ENCODE results near the gene ADAM12.

Gene ADAM12

GRCh38 chr10:126369125-126369710 lies 19.1 kb downstream of the ADAM12 start:
- TF ChIP-seq FOXM1 (IDR thresholded peaks at IDR 0.05; ENCODE audit: borderline replicate concordance, low read depth) (no peak), TCF12 (IDR thresholded peaks at IDR 0.05; ENCODE audit: low read depth) (no peak), RAD21 (IDR thresholded peaks at IDR 0.05; ENCODE audit: low read depth) (no peak), EP300 (IDR thresholded peaks at IDR 0.05; ENCODE audit: borderline replicate concordance) (no peak), CREB1 (IDR thresholded peaks at IDR 0.05; ENCODE audit: low read depth) (no peak), ZBTB7A (IDR thresholded peaks at IDR 0.05; ENCODE audit: low read depth) (no peak)

- no peak for TF ChIP-seq RAD21 (IDR thresholded peaks at IDR 0.05; ENCODE audit: low read depth)
- TF ChIP-seq MAX (IDR thresholded peaks at IDR 0.05) = no peak
- no peak for TF ChIP-seq FOXM1 (IDR thresholded peaks at IDR 0.05; ENCODE audit: borderline replicate concordance, low read depth)
- TF ChIP-seq TAF1 (IDR thresholded peaks at IDR 0.05; ENCODE audit: low read depth) = no peak
- no peak for TF ChIP-seq CREB1 (IDR thresholded peaks at IDR 0.05; ENCODE audit: low read depth)
- no peak for TF ChIP-seq EGR1 (IDR thresholded peaks at IDR 0.05)
- TF ChIP-seq USF1 (IDR thresholded peaks at IDR 0.05) = no peak
- no peak for TF ChIP-seq YY1 (IDR thresholded peaks at IDR 0.05; ENCODE audit: low read depth)
- TF ChIP-seq ZBTB7A (IDR thresholded peaks at IDR 0.05; ENCODE audit: low read depth) = no peak
- no peak for TF ChIP-seq EP300 (IDR thresholded peaks at IDR 0.05; ENCODE audit: borderline replicate concordance)
- no peak for TF ChIP-seq NFIC (IDR thresholded peaks at IDR 0.05)
- TF ChIP-seq TEAD4 (IDR thresholded peaks at IDR 0.05) = no peak
- no peak for TF ChIP-seq TCF12 (IDR thresholded peaks at IDR 0.05; ENCODE audit: low read depth)
- TF ChIP-seq CEBPB (IDR thresholded peaks at IDR 0.05) = no peak
- TF ChIP-seq REST (IDR thresholded peaks at IDR 0.05; ENCODE audit: low read depth) = no peak
Observed at GRCh38 chr10:126357169-126357568, 31.1 kb downstream of the ADAM12 start.

- no peak for TF ChIP-seq CEBPB (IDR thresholded peaks at IDR 0.05)
- no peak for TF ChIP-seq REST (IDR thresholded peaks at IDR 0.05; ENCODE audit: low read depth)
- TF ChIP-seq CREB1 (IDR thresholded peaks at IDR 0.05; ENCODE audit: low read depth) = no peak
- no peak for TF ChIP-seq FOXM1 (IDR thresholded peaks at IDR 0.05; ENCODE audit: borderline replicate concordance, low read depth)
- TF ChIP-seq TAF1 (IDR thresholded peaks at IDR 0.05; ENCODE audit: low read depth) = no peak
- no peak for TF ChIP-seq EP300 (IDR thresholded peaks at IDR 0.05; ENCODE audit: borderline replicate concordance)
- TF ChIP-seq ZBTB7A (IDR thresholded peaks at IDR 0.05; ENCODE audit: low read depth) = no peak
Observed at GRCh38 chr10:126353666-126354065, 34.6 kb downstream of the ADAM12 start.

- TF ChIP-seq CREB1 (IDR thresholded peaks at IDR 0.05; ENCODE audit: low read depth) = no peak
- no peak for TF ChIP-seq ZBTB7A (IDR thresholded peaks at IDR 0.05; ENCODE audit: low read depth)
Observed at GRCh38 chr10:126352453-126352852, 35.8 kb downstream of the ADAM12 start.

GRCh38 chr10:126351021-126351420 lies 37.3 kb downstream of the ADAM12 start:
- TF ChIP-seq YY1 (IDR thresholded peaks at IDR 0.05; ENCODE audit: low read depth) = no peak
- no peak for TF ChIP-seq TCF12 (IDR thresholded peaks at IDR 0.05; ENCODE audit: low read depth)
- TF ChIP-seq NFIC (IDR thresholded peaks at IDR 0.05) = no peak
- TF ChIP-seq CREB1 (IDR thresholded peaks at IDR 0.05; ENCODE audit: low read depth) = no peak
- no peak for TF ChIP-seq USF1 (IDR thresholded peaks at IDR 0.05)
- no peak for TF ChIP-seq REST (IDR thresholded peaks at IDR 0.05; ENCODE audit: low read depth)
- TF ChIP-seq TAF1 (IDR thresholded peaks at IDR 0.05; ENCODE audit: low read depth) = no peak
- no peak for TF ChIP-seq FOXM1 (IDR thresholded peaks at IDR 0.05; ENCODE audit: borderline replicate concordance, low read depth)
- TF ChIP-seq TEAD4 (IDR thresholded peaks at IDR 0.05) = no peak
